HepG2 (cell line): Measurements from ENCODE around the gene NGEF. TPM values are rescaled to one million over a fixed set of nuclear protein-coding genes. Genes with fewer than 3 reads are reported as not detected.

Experiments used
- ATF4 ChIP-seq, 2 experiments: fragments of 450-650 bp in 1 of 2; sonication (generic) in 1 of 2; formaldehyde crosslinking; IDR thresholded peaks; 2 replicates each; pipeline versions ENCODE4 v1.5.0 to v1.8.0; 2020 to 2022; ENCODE audit warnings: mild to moderate bottlenecking in 1 of 2, missing genetic modification reagents in 1 of 2
- CBX2 ChIP-seq, 2 experiments: fragments of 200-600 bp in 1 of 2; sonication (generic); formaldehyde crosslinking in 1 of 2; IDR thresholded peaks; 2 replicates each; pipeline versions ENCODE4 v1.7.0 to v1.8.1; 2018 to 2022; ENCODE audit warnings: low read depth in 2 of 2, low read length in 1 of 2, mild to moderate bottlenecking in 1 of 2, missing genetic modification reagents in 1 of 2
- E2F1 ChIP-seq: sonication (generic); formaldehyde crosslinking; IDR thresholded peaks from 2 replicates; pipeline ENCODE4 v1.5.0; 2020; ENCODE audit warnings: missing genetic modification reagents
- GPN1 ChIP-seq: sonication (generic); formaldehyde crosslinking; IDR thresholded peaks from 2 replicates; pipeline ENCODE4 v1.5.1; 2020; ENCODE audit warnings: missing genetic modification reagents, borderline replicate concordance
- HIC2 ChIP-seq: sonication (generic); formaldehyde crosslinking; IDR thresholded peaks from 2 replicates; pipeline ENCODE4 v1.9.0; 2022; ENCODE audit warnings: low read depth, missing genetic modification reagents
- HOXD1 ChIP-seq: sonication (generic); formaldehyde crosslinking; IDR thresholded peaks from 2 replicates; pipeline ENCODE4 v1.5.0; 2020; ENCODE audit warnings: missing genetic modification reagents
- IKZF1 ChIP-seq: fragments of 450-650 bp; IDR thresholded peaks from 2 replicates; pipeline ENCODE4 v1.7.1; 2016
- TFDP2 ChIP-seq: sonication (generic); formaldehyde crosslinking; IDR thresholded peaks from 2 replicates; pipeline ENCODE4 v1.4.0; 2020; ENCODE audit warnings: missing genetic modification reagents
- ZNF101 ChIP-seq: sonication (generic); formaldehyde crosslinking; IDR thresholded peaks from 2 replicates; pipeline ENCODE4 v1.4.0; 2020; ENCODE audit warnings: mild to moderate bottlenecking, low read depth, missing genetic modification reagents, borderline replicate concordance
- ZNF17 ChIP-seq: sonication (generic); formaldehyde crosslinking; IDR thresholded peaks from 2 replicates; pipeline ENCODE4 v1.5.0; 2020; ENCODE audit warnings: mild to moderate bottlenecking, missing genetic modification reagents
- ZNF333 ChIP-seq: sonication (generic); formaldehyde crosslinking; IDR thresholded peaks from 2 replicates; pipeline ENCODE4 v1.4.0; 2020; ENCODE audit warnings: mild to moderate bottlenecking, missing genetic modification reagents, borderline replicate concordance
- ZNF609 ChIP-seq: sonication (generic); formaldehyde crosslinking; IDR thresholded peaks from 2 replicates; pipeline ENCODE4 v1.4.0; 2020; ENCODE audit warnings: mild to moderate bottlenecking, missing genetic modification reagents, borderline replicate concordance
- ZNF615 ChIP-seq: sonication (generic); formaldehyde crosslinking; IDR thresholded peaks from 2 replicates; pipeline ENCODE4 v1.5.0; 2020; ENCODE audit warnings: mild to moderate bottlenecking, missing genetic modification reagents, borderline replicate concordance
- ZNF761 ChIP-seq: sonication (generic); formaldehyde crosslinking; conservative IDR thresholded peaks from 2 replicates; pipeline ENCODE4 v1.4.0; 2020; ENCODE audit warnings: mild to moderate bottlenecking, missing genetic modification reagents
- ZNF777 ChIP-seq: sonication (generic); formaldehyde crosslinking; IDR thresholded peaks from 2 replicates; pipeline ENCODE4 v1.4.0; 2020; ENCODE audit warnings: missing genetic modification reagents
- polyA plus RNA-seq, 8 experiments: library from polyadenylated mRNA; depleted of rRNA in 3 of 8; stranded (reverse) in 7 of 8; unstranded in 1 of 8; fragments of >200 nt; fragmentation: Illumina TruSeq in 4 of 8; extraction: Trizol in 4 of 8; gene quantifications; 2 replicates each; pipeline versions ENCODE4 v1.2.1 to v1.2.3, GENCODE V29; 2011 to 2016; ENCODE audit warnings: low read depth in 4 of 8, missing spikeins in 1 of 8, mixed read lengths in 1 of 8; ENCODE audit not compliant: insufficient read depth in 1 of 8
- total RNA-seq, 5 experiments: library from RNA; depleted of rRNA; stranded (reverse); fragments of >200 nt; fragmentation: Illumina TruSeq; extraction: Trizol; gene quantifications; 2 replicates each; pipeline ENCODE4 v1.2.3, GENCODE V29; 2016; ENCODE audit warnings: low read depth in 1 of 5
- TF ChIP-seq, protein P1 (sequence below): sonication (generic); formaldehyde crosslinking; IDR thresholded peaks from 2 replicates; pipeline ENCODE4 v1.4.0; 2020; ENCODE audit warnings: missing genetic modification reagents

The NGEF gene
- total and polyA plus RNA-seq, 2 of the 13 experiments (the other 11 are each of a cell fraction or from before 2014, with no cell fraction given) = 14.4 to 36.9 TPM

DNA sequence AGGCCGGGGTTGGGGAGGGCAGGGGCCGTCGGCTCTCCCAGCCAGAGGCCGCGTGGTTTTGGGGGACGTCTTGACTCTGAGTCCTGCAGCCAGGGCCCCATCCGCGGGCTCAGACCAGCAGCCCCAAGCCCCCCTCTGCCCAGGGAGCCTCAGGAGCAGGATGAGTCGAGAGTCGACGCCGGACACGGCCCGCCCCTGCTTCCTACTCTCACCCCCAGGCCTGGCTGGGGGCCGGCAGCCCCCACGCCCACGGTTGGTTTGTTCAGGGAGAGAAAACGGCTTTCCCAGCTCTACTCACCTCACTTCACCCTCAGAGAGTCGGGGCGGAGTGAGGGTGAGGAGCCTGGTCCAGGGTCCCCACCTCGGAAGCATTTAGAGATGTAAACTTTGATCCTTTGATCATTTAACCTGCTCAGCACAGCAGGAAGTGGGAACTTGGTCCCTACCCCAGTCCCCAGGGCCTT is 136.0 kb downstream of the NGEF start (continued):
- TF ChIP-seq IKZF1 (no peak), ZNF615 (CRISPR knock-in tag) (no peak), CBX2 (IDR thresholded peaks at IDR 0.05; ENCODE audit: low read depth, low read length) (no peak), CBX2 (CRISPR knock-in tag; IDR thresholded peaks at IDR 0.05; ENCODE audit: low read depth) (no peak), ATF4 (CRISPR knock-in tag; IDR thresholded peaks at IDR 0.05) (0 out of 4 replicates have a peak, but pooled peaks of 1 of the 2 experiments have one; percentile 2), HIC2 (CRISPR knock-in tag) (no peak), ZNF761 (CRISPR knock-in tag) (no peak), ZNF17 (CRISPR knock-in tag) (no peak), GPN1 (CRISPR knock-in tag) (no peak), ZNF609 (CRISPR knock-in tag) (no peak; the same call in 1 of the 2 replicates), ZNF101 (CRISPR knock-in tag) (no peak), ZNF777 (CRISPR knock-in tag) (peak; percentile 47; the same call in 1 of the 2 replicates), E2F1 (CRISPR knock-in tag) (no peak), ZNF333 (CRISPR knock-in tag) (0 out of 2 replicates have a peak, but pooled peaks have one; percentile 90), TFDP2 (CRISPR knock-in tag) (no peak), HOXD1 (CRISPR knock-in tag) (0 out of 2 replicates have a peak, but pooled peaks have one; percentile 16)
- TF ChIP-seq, protein P1, sequence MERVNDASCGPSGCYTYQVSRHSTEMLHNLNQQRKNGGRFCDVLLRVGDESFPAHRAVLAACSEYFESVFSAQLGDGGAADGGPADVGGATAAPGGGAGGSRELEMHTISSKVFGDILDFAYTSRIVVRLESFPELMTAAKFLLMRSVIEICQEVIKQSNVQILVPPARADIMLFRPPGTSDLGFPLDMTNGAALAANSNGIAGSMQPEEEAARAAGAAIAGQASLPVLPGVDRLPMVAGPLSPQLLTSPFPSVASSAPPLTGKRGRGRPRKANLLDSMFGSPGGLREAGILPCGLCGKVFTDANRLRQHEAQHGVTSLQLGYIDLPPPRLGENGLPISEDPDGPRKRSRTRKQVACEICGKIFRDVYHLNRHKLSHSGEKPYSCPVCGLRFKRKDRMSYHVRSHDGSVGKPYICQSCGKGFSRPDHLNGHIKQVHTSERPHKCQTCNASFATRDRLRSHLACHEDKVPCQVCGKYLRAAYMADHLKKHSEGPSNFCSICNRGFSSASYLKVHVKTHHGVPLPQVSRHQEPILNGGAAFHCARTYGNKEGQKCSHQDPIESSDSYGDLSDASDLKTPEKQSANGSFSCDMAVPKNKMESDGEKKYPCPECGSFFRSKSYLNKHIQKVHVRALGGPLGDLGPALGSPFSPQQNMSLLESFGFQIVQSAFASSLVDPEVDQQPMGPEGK = peak; percentile 92
